GM12892 (cell line): ENCODE results near the gene TPO.

Experiments
- POLR2A ChIP-seq: IDR thresholded peaks from 2 replicates; pipeline ENCODE4 v1.6.1; 2011; ENCODE audit warnings: low read depth, low read length, control low read depth
- TAF1 ChIP-seq: IDR thresholded peaks from 2 replicates; pipeline ENCODE4 v1.6.1; 2011; ENCODE audit warnings: low read depth, mild to moderate bottlenecking, control low read depth, low read length, borderline replicate concordance

DNA sequence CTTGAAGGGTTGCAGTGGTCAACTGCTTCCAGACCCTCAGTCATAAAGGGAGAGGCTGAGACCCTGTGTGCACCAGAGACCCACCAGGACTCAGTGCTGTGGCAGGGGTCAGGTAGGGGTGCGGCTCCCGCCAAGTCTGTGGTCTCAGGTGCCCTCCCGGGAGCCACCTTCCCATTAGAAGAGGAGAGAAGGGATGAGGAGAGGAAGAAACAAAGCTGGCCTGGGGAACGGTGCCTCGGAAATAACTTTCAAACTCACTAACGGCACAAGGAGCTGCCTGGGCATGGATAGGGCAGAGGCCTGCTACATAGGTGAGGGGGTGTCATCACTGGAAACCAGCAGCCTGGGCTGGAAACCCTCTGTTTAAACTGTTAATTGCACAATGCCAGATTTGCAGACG lies 84.9 kb downstream of the TPO start:
- TF ChIP-seq POLR2A = no peak
- no peak for TF ChIP-seq TAF1
